Measurements from ENCODE around the gene SLC1A2. TPM values are rescaled to one million over a fixed set of nuclear protein-coding genes. Genes with fewer than 3 reads are reported as not detected.

Gene SLC1A2
- total RNA-seq, 3 donors from 2014 or later, result 0.32 to 23.7 (median 10.5) TPM

DNA sequence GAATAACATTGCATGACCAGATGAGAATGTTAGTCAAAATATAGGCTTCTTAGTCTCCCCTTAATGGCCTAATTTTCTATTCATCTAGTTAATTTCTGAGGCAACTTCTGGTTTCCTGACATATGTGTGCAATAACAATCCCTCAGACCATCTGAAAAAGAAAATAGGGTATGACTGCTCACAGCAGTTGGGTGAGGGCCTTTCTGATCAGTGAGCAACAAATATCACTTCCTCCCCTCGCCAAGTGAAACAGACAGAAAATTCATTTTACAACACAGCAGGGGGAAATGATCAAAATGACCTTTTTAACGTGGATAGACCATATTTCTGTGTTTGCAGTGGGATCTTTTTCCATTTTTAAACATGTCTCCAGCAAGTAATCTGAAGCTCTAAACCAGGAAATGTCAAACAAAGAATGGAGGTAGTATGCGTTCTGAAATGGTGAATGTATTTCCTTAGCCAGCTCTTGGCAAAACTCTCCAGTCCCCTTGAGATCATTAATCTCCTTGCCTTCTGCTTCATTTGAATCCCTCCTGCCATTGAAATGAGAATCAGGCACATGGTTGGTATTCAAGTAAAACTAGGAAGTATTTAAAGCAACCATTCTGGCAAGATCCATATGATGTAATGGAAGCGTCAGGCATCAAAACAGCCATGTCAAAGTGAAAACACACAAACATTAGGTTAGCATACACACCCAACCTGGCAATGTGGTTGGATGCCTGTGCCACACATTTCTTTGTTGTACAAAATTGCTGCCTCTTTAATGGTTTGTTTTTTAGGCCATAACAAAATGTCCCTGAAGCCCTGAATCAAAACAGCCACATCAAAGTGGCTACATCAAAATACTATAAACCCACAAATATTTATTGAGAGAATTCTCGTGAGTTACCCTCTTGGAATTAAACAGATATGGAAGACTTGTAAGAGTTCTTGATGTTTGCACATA is 100.1 kb downstream of the SLC1A2 start:
- intact Hi-C loops (cut with DNase I; ENCODE audit: low total_unique reads), result no loop called here

GRCh38 chr11:35318309-35318708 is 101.0 kb downstream of the SLC1A2 start:
- intact Hi-C loops (cut with DNase I; ENCODE audit: low total_unique reads), result no loop called here
- DNase-seq (ENCODE audit: low spot score in 2 of 2), result no peak
- H3K27me3 ChIP-seq, result no peaks in the 10 kb centered on the region
- H3K36me3 ChIP-seq, result no peaks in the 10 kb centered on the region
- H3K27ac ChIP-seq, result no peak overlapping the region
- TF ChIP-seq POLR2AphosphoS5 (IDR thresholded peaks at IDR 0.05) (no peak), POLR2A (IDR thresholded peaks at IDR 0.05) (no peak), CTCF (IDR thresholded peaks at IDR 0.05) (no peak)
- H3K4me3 ChIP-seq, result no peak overlapping the region
- no peaks in the 10 kb centered on the region for H3K9me3 ChIP-seq
- H3K4me1 ChIP-seq, result no peaks in the 10 kb centered on the region

More for the DNA sequence above, 100.1 kb downstream of the SLC1A2 start:
- Histone ChIP-seq H3K27me3 (no peaks in the 10 kb centered on the region), H3K4me1 (no peaks in the 10 kb centered on the region), H3K27ac (no peak overlapping the region), H3K9me3 (no peaks in the 10 kb centered on the region), H3K36me3 (no peaks in the 10 kb centered on the region), H3K4me3 (no peak overlapping the region)
- TF ChIP-seq POLR2AphosphoS5 (IDR thresholded peaks at IDR 0.05), result no peak
- no peak for TF ChIP-seq POLR2A (IDR thresholded peaks at IDR 0.05)
- TF ChIP-seq CTCF (IDR thresholded peaks at IDR 0.05), result no peak
- no peak for DNase-seq (ENCODE audit: low spot score in 2 of 2)

- H3K9me3 ChIP-seq, result no peaks in the 10 kb centered on the region
- no peak for DNase-seq (ENCODE audit: low spot score in 2 of 2)
- no peak for TF ChIP-seq CTCF (IDR thresholded peaks at IDR 0.05)
- H3K27ac ChIP-seq, result no peak overlapping the region
- H3K4me1 ChIP-seq, result no peaks in the 10 kb centered on the region
- intact Hi-C loops (cut with DNase I; ENCODE audit: low total_unique reads), result no loop called here
- no peak overlapping the region for H3K4me3 ChIP-seq
- H3K36me3 ChIP-seq, result no peaks in the 10 kb centered on the region
- H3K27me3 ChIP-seq, result no peaks in the 10 kb centered on the region
These were observed 102.1 kb downstream of the SLC1A2 start for GRCh38 chr11:35317253-35317652.

DNA sequence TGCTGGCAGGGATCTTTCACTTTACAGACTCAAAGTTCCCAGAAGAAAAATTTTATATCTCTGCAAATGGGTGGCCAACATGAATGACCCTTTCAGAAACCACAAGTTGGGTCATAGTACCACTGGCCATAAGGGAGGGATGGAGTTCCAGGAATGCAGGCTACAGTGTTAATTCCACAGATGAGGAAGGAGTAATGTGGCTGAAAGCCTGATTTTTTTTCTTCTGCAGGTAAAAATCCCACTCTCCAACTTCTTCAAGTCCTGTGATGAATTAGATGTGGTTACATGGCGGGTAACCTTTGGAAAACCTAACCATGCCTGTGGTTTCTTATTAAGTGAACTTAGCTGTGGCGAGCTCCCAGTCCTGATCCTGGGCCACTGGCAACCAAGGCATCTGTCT is 103.2 kb downstream of the SLC1A2 start:
- no peaks in the 10 kb centered on the region for H3K36me3 ChIP-seq
- no peak overlapping the region for H3K4me3 ChIP-seq
- no peaks in the 10 kb centered on the region for H3K9me3 ChIP-seq
- TF ChIP-seq POLR2AphosphoS5 (IDR thresholded peaks at IDR 0.05), result no peak
- H3K27ac ChIP-seq, result no peak overlapping the region
- H3K4me1 ChIP-seq, result no peaks in the 10 kb centered on the region
- H3K27me3 ChIP-seq, result no peaks in the 10 kb centered on the region
- no peak for DNase-seq (ENCODE audit: low spot score in 2 of 2)
- intact Hi-C loops (cut with DNase I; ENCODE audit: low total_unique reads), result no loop called here

GRCh38 chr11:35313760-35314153 is 105.6 kb downstream of the SLC1A2 start:
- Histone ChIP-seq H3K4me3 (no peak overlapping the region), H3K27ac (no peak overlapping the region)

More at GRCh38 chr11:35313760-35314153, 105.6 kb downstream of the SLC1A2 start:
- no peak for DNase-seq (ENCODE audit: low spot score in 2 of 2)
- no peak for TF ChIP-seq POLR2A (IDR thresholded peaks at IDR 0.05)
- no peak for TF ChIP-seq CTCF (IDR thresholded peaks at IDR 0.05)
- TF ChIP-seq POLR2AphosphoS5 (IDR thresholded peaks at IDR 0.05), result no peak
- Histone ChIP-seq H3K4me1 (no peaks in the 10 kb centered on the region), H3K9me3 (no peaks in the 10 kb centered on the region), H3K27me3 (no peaks in the 10 kb centered on the region), H3K36me3 (no peaks in the 10 kb centered on the region)
- intact Hi-C loops (cut with DNase I; ENCODE audit: low total_unique reads), result no loop called here

Measured in breast epithelium (tissue), 4 donors.